Gastroesophageal sphincter (tissue), 4 donors: Measurements from ENCODE around the gene GPR179. TPM values are rescaled to one million over a fixed set of nuclear protein-coding genes. Genes with fewer than 3 reads are reported as not detected.

Experiments
- ATAC-seq: fragments of 150-250 bp; one replicate; pipeline ENCODE4 v1.9.1; 2016; ENCODE audit warnings: mild to moderate bottlenecking, moderate library complexity
- H3K27ac ChIP-seq, 4 donors: fragments of 200-600 bp; sonication (generic) in 3 of 4; 1 replicate in 3 of 4; 2 replicates in 1 of 4; pipeline ENCODE4 v1.5.1; 2016 to 2019
- H3K27me3 ChIP-seq: fragments of 200-600 bp; sonication (generic); one replicate; pipeline ENCODE4 v1.5.1; 2019
- H3K36me3 ChIP-seq, 2 donors: fragments of 200-600 bp; sonication (generic); one replicate each; pipeline ENCODE4 v1.5.1; 2019; ENCODE audit warnings: control low read depth in 1 of 2
- H3K4me1 ChIP-seq, 3 donors: fragments of 200-600 bp; sonication (generic); 1 replicate in 2 of 3; 2 replicates in 1 of 3; pipeline ENCODE4 v1.5.1; 2016 to 2019; ENCODE audit warnings: control low read depth in 2 of 3
- H3K4me3 ChIP-seq, 2 donors: fragments of 200-600 bp; sonication (generic); one replicate each; pipeline ENCODE4 v1.5.1; 2019; ENCODE audit warnings: mild to moderate bottlenecking in 1 of 2, moderate library complexity in 1 of 2
- H3K9me3 ChIP-seq, 3 donors: fragments of 200-600 bp; sonication (generic); one replicate each; pipeline ENCODE4 v1.5.1; 2017 to 2019; ENCODE audit warnings: control low read depth in 2 of 3
- CTCF ChIP-seq, 4 experiments: fragments of 200-600 bp in 2 of 4; fragments of 450-650 bp in 2 of 4; sonication (generic) in 1 of 4; IDR thresholded peaks; one replicate each; pipeline ENCODE4 v1.5.1; 2017 to 2019; ENCODE audit warnings: antibody characterized with exemption in 4 of 4, mild to moderate bottlenecking in 2 of 4, moderate library complexity in 2 of 4
- EP300 ChIP-seq: sonication (generic); formaldehyde crosslinking; IDR thresholded peaks from one replicate; pipeline ENCODE4 v1.6.1; 2017; ENCODE audit warnings: antibody characterized with exemption, mild to moderate bottlenecking
- POLR2A ChIP-seq, 2 donors: fragments of 450-650 bp; IDR thresholded peaks; one replicate each; pipeline ENCODE4 v1.6.1; 2017; ENCODE audit warnings: antibody characterized with exemption in 2 of 2, mild to moderate bottlenecking in 2 of 2, moderate library complexity in 1 of 2
- POLR2AphosphoS5 ChIP-seq: sonication (generic); formaldehyde crosslinking; IDR thresholded peaks from one replicate; pipeline ENCODE4 v1.6.1; 2017; ENCODE audit warnings: antibody characterized with exemption
- WGBS, 2 donors: methylation state at CpG; one replicate each; pipeline ENCODE4 v1.1.5; 2018; ENCODE audit warnings: low coverage in 1 of 2; 5-methylcytosine and 5-hydroxymethylcytosine counted together
- total RNA-seq, 4 donors: library from RNA; depleted of rRNA; stranded (reverse); fragments of >200 nt; gene quantifications; one replicate each; pipeline ENCODE4 v1.1.0, GENCODE V29; 2016

Gene GPR179
- total RNA-seq, 4 donors from 2014 or later, result 0.08 to 0.13 TPM; not detected in 2

DNA sequence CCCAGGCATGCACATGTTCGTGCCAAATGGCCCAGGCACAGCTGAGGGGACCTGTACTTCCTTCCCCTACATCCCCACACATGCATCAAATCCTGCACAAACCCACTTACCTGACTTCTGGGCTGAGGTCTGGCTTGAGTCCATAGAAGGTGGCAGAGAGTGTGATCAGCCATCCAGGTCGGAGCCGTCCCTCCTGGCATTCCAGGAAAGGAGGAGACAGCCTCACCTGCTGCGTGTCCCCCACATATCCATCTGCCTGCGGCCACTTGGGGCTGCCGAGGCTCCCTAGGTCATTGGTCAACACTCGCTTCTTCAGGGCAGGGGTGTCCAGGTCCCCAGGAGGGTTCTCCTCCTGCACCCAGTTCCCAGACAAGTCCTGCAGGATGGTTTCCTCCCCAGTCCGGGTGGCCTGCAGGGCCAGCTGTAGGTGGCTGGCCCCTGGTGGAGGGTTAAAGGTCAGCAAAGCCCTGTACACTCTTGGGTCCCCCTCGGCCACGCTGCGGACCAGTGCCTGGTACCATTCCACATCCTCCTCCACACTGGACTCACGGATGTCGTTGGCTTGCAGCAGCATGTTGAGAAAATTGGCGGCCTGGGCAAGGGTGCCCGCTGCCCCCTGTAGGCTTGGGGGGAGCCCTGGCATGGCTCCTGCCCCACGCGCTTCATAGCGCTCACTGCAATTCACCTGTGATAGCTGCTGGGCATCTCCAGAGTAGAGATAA lies 709 bp downstream of the GPR179 start:
- no peak for ATAC-seq
- Histone ChIP-seq H3K9me3 (no peaks in the 10 kb centered on the region), H3K4me1 (peaks cover 0 to 7% (median 0%) of the 10 kb centered on the region in 3 donors), H3K4me3 (no peak overlapping the region), H3K36me3 (no peaks in the 10 kb centered on the region), H3K27me3 (peaks cover 4% of the 10 kb centered on the region), H3K27ac (no peak overlapping the region)
- no peak for TF ChIP-seq CTCF (IDR thresholded peaks at IDR 0.05)
- no peak for TF ChIP-seq POLR2AphosphoS5
- TF ChIP-seq POLR2A (IDR thresholded peaks at IDR 0.05), result no peak
- no peak for TF ChIP-seq EP300
- WGBS, 2 donors, result 86% methylated on average over 7 of the region's 18 CpGs; no CpG with 5 or more reads in 1 of the 2 donors

DNA sequence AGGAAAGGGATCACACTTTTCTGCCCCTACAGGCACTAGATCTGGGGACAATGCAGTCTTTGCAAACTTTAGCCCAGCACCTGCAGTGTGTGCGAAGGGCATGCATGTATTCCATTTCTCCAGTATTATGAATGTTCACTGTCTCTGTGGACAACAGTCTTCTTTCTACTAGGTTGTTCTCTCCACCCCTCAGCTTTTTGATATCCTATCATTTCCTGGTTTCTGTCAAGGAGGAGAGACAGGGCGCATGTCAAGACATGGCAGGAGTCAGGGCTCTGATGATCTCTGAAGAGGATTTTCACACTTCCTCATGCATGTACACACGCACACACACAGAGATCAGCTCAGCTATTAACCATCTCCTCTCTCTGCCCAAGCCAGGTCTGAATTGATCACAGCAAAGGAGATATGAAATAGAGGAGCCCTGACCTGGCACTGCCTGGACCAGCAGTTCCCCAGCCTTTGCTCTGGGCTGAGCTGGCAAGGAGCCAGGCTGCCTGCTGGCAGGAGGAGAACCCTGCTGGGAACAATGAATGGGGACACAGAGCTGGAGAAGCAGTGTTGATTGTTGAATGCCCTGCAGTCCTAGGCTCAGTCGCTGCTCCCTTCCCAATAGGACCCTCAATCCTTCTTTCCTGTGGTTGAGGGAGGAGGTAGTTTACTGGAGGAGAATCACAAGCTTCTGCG lies 2.6 kb downstream of the GPR179 start:
- Histone ChIP-seq H3K4me3 (no peak overlapping the region), H3K4me1 (peaks cover 0 to 7% (median 0%) of the 10 kb centered on the region in 3 donors), H3K36me3 (no peaks in the 10 kb centered on the region), H3K27ac (no peak overlapping the region), H3K9me3 (no peaks in the 10 kb centered on the region), H3K27me3 (peaks cover 4% of the 10 kb centered on the region)
- TF ChIP-seq EP300 (no peak), POLR2A (IDR thresholded peaks at IDR 0.05) (no peak), CTCF (IDR thresholded peaks at IDR 0.05) (no peak), POLR2AphosphoS5 (no peak)
- WGBS, 2 donors, result 64 to 70% methylated on average over 2 to 4 of the region's 5 CpGs
- ATAC-seq, result no peak

- ATAC-seq, result no peak
- no peak overlapping the region for H3K27ac ChIP-seq
These were observed 3.9 kb downstream of the GPR179 start for GRCh38 chr17:38339891-38340290.

GRCh38 chr17:38338535-38338934 lies 5.2 kb downstream of the GPR179 start:
- no peak for TF ChIP-seq EP300
- no peak for TF ChIP-seq POLR2A (IDR thresholded peaks at IDR 0.05)
- TF ChIP-seq POLR2AphosphoS5, result no peak
- no peak for TF ChIP-seq CTCF (IDR thresholded peaks at IDR 0.05)
- 96% methylated on average over 3 to 4 of the region's 4 CpGs for WGBS, 2 donors
- no peak overlapping the region for H3K27ac ChIP-seq
- H3K4me3 ChIP-seq, result no peak overlapping the region
- no peaks in the 10 kb centered on the region for H3K9me3 ChIP-seq
- H3K36me3 ChIP-seq, result no peaks in the 10 kb centered on the region
- no peak for ATAC-seq
- peaks cover 22% of the 10 kb centered on the region for H3K27me3 ChIP-seq
- peaks cover 0 to 7% (median 0%) of the 10 kb centered on the region in 3 donors for H3K4me1 ChIP-seq

More at GRCh38 chr17:38339891-38340290, 3.9 kb downstream of the GPR179 start:
- no peak overlapping the region for H3K4me3 ChIP-seq
- H3K36me3 ChIP-seq, result no peaks in the 10 kb centered on the region
- TF ChIP-seq CTCF (IDR thresholded peaks at IDR 0.05) (no peak), POLR2A (IDR thresholded peaks at IDR 0.05) (no peak), EP300 (no peak), POLR2AphosphoS5 (no peak)
- H3K9me3 ChIP-seq, result no peaks in the 10 kb centered on the region
- peaks cover 0 to 7% (median 0%) of the 10 kb centered on the region in 3 donors for H3K4me1 ChIP-seq
- peaks cover 10% of the 10 kb centered on the region for H3K27me3 ChIP-seq
